GM21360 (cell line): ENCODE data around the gene DNAJC5.
"Not testable (repeated sequence)": the region's sequence is repeated elsewhere in the genome, so short reads cannot be mapped to it uniquely, and the experiment has no call there.

Experiments used
- ATAC-seq: cut with Tn5 transposase; IDR thresholded peaks from one replicate; pipeline ENCODE4 v1.9.1; 2021; ENCODE audit warnings: mild to moderate bottlenecking, moderate library complexity; ENCODE audit not compliant: unreplicated experiment

Gene DNAJC5

DNA sequence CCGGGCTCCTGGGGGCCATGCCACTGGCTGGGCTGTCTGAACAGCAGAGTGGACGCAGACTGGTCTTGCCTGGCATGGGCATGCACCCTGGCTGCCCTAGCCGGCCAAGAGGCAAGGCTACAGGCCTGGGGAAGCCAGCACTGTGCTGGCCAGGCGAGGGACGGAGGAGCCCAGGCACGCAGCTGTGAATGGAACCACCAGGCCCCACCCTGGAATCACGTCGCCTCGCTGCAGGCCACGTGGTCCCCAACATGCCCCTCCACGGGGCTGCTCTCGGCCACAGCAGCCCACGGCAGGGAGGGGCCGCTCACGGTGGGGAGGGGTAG is 57.2 kb downstream of the DNAJC5 start:
- no peak for ATAC-seq

DNA sequence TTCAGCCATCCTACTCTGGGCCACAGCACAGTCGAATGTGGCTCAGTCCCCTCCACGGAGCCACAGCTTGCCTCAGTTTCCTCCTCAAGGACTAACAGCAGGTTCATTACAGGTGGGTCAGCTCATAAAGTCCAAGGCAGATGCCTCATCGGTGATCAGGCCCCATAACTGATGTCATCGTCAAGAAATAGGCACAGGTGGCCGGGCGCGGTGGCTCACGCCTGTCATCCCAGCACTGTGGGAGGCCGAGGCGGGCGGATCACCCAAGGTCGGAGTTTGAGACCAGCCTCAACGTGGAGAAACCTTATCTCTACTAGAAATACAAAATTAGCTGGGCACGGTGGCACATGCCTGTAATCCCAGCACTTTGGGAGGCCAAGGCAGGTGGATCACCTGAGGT is 57.8 kb downstream of the DNAJC5 start:
- ATAC-seq = no peak

DNA sequence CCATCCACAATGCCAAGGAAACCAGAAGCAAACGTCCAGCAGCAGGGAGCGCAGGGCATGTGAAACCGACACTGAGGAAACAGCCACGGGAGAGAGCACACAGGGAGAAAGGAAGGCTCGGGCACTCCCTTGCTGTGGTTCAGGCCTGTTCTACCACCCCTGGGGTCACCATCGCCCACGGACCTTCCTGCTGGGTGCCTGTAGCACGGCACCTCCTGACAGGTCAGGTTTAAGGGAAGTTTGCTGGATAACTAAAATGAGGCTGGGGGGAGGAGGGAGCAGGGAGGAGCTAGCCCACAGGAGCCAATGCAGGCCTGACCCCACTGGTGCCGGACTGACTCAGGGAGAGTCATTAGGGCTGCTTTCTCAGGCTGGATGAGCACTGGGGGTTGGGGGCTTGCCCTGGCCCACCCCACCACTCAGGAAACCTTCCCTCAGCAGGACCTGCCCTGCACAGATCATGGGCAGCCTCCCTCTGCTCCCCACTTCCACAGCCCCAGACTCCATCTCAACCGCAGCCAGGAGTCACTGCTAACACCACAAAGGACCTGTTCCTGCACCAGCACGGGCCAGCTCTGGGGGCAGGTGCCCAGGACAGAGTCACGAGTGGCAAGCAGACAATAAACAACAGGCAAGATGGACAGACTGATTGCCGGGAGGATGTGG is 59.0 kb downstream of the DNAJC5 start:
- ATAC-seq = no peak

DNA sequence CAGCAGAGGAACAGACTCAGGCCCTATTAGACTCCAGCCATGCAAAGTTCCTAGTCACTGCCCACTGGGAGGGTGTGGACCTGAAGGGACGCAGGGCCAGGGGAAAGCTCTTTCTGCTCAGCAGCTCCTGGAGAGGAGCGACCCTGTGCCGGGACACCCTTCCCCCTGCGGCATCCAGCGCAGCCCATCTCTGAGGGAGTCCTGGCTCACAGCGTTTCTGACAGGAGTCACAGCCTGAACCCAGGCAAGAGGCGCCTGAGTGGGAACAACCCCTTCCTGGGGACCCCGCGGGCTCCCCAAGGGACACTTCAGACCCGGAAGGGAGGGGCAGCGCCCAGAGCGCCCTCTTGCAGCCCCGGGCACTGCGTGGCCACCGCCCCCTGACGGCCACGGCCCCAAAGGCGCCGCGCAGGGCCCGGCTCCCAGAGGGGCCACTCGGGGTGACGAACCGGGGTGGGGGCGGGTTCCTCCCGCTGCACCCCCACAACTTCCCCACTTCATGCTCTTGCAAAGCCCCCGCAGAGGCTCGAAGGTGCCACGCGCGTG is 60.4 kb downstream of the DNAJC5 start:
- ATAC-seq = peak; percentile 20

DNA sequence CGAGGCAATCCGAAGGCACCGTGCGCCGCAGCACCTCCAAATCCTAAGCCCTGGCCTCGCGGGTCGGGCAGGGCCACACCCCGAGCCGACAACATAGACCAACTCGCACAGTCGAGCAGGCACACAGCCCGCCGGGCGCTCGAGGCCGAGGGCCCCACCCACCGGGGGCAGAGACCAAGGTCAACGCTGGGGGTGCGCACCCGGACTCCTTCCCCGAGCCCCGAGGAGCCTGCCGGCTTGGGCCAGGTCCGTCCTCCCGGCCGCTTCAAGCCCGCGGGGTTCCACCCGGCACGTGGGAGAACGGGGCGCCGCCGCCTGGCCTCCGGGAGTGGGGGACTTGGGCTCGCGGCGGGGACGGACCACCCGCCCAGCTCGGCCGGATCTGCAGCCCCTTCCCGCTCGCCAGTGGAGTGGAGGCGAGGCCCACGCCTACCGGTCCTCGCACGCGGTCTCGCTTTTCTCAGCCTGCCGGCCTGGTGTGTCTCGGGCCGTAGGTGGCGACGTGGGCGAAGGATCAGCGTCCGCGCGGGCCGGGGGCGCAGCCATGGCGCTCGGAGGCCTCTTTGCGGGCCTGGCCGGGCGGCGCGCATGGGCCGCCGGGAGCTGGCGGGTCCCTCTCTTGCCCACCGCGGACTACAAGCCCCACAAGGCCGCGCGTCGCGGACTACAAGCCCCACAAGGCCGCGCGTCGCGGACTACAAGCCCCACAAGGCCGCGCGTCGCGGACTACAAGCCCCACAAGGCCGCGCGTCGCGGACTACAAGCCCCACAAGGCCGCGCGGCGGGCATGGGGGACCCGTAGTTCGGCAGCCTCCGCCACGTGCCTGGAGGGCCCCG is 61.1 kb downstream of the DNAJC5 start, which contains the start of gene UCKL1:
Gene UCKL1, minus strand, starts transcription at position 590 of the 837 bp plus-strand sequence. Its CDS starts 44 bp downstream, at position 546.
- ATAC-seq = peak; percentile 56

DNA sequence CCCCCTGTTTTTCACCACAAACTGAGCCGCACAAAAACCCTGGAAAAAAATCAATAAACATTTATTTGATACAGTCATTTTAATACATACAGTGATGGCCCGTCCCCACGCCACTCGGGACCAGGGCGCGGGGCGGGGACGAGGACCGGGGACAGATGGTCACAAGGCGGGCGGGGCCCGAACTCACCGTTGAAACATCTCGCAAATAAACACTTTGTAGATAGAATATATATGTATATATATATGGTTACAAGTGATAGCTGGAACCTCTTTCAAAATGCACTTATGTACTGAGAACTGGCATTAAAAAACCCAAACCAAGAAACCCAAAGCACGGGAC is 61.7 kb downstream of the DNAJC5 start:
- peak; percentile 1 for ATAC-seq

DNA sequence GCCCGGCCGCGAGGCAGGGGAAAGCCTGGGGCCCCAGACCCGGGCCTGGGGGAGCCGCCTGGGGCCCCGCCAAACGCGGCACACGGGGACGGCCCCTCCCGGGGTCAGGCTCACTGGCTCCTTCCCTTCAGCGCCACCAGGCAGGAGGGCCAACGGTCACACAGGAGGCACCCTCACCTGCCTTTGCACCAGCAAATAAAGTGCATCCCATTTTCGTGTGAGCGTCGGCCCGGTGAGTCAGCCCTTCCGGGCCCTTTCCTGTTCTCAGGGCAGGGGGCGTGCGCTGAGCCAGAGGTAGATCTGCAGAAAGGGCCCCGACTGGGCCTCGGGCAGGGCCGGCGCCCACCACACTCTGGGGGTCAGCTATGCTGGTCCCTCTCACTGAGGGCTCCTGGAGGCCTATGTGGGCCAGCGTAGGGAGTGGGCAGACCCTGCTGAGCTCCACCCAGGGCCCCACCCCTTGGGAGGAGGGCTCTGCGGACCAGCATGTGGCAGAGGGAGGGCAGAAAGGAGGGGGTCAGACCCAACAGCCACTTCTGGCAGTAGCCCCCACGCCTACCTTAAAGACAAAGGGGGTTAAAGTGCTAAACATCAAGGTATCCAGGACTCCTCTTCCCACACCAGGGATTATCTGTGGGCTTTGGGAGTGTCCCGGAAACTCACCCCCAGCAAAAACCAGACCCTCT is 62.2 kb downstream of the DNAJC5 start:
- ATAC-seq = no peak

DNA sequence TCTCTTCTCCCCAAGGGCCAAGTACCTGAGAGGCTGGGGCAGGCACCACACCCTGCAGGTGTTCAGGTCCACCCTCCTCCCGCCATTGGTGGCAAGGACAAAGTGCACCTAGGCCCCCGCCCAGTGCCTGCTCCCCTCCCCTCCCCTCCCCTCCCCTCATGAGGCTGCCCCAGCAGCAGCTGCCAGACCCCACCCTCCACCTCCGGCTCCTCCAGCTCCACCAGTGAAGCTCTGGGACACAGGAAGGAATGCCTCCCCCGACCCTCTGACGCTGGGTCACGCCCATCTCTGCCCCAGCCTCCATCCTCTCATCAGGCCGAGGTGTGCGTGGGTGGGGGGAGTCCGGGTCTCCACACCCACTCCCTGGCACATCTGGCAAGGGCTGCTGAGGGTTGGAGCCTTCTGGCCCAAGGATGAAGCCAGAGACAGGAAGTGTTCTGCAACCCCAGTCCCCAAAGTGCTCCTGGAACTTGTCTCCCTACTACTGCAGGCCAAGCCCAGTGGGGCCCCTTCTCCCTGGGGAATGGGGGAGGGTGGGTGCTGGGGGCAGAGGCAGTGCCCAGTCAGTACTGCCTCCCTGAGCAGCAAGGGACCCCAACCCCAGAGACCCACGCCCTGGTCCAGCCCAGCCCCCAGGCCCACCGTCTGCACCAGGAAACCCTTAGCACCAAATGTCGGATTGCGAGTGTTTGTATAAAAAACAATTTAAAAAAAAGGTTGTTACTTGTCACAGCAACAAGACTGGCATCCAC is 62.9 kb downstream of the DNAJC5 start:
- ATAC-seq = no peak

DNA sequence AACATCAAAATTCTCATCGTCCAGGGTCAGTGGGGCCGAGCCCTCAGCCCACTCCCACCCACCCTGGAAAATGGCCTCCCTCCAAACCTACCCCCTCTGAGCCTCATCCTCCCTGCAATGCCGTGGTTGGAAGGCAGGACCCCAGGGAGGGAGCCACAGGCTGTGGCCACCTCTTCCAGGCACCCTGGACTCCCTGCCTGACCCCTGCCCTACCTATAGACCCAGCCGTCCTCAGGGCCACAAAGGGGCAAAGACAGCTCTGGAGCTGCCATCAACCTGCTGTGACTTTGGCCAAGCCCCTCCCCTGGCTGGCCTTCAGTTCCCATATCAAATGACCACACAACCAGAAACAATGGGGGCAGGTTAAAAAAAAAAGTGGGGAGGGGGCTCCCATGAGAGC is 63.5 kb downstream of the DNAJC5 start:
- no peak for ATAC-seq

DNA sequence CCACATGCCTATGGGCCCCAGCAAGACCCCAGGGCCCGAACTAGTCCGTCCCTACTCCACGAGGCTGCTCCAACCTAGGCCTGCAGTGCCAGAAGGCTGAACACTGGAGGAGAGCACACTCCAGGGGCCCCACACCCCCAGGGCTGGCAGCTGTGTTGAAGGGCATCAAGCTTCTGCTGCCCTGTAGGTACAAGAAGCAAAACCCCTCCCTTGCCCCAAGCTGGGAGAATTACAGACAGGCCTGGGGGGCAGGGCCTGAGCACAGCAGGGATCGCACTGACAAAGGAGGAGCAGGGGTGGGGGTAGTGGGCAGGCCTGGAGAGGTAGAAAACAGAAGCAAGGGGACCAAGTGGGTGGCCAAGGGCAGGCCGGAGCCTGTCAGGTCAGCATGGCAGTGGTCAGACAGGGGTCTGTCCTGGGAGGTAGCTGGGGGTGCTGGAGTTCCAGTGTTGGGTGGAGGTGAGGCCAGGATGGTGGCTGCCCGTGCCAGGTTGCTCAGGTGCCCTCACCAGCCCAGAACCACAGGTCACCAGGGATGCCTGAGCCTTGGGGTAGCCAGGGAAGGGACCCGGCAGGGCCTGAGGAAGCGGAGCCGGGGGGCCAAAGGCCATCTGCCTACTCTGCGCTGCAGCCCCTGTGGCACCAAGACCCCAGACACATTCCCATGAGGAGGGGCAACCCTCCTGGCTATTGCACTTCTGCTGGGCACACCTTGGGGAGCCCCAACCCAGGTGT is 64.2 kb downstream of the DNAJC5 start:
- ATAC-seq = no peak

DNA sequence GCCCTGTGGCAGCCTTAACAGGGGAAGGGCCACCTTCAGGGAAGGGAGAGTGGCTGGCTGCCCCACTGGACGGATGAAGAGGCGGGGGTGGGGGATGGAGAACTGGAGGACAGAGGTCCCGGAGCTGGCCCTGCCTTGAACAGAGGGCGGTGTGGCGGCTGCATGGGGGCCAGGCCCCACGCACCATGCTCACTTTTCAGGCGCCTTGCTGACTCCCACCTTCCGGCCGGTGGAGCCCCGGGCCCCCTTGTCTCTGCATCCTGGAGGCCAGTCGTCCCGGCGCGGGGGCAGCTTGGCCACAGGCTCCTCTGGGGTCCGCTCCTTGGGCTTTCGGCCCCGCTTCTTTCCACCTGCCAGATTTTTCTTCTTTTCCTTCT is 64.8 kb downstream of the DNAJC5 start:
- no peak for ATAC-seq

DNA sequence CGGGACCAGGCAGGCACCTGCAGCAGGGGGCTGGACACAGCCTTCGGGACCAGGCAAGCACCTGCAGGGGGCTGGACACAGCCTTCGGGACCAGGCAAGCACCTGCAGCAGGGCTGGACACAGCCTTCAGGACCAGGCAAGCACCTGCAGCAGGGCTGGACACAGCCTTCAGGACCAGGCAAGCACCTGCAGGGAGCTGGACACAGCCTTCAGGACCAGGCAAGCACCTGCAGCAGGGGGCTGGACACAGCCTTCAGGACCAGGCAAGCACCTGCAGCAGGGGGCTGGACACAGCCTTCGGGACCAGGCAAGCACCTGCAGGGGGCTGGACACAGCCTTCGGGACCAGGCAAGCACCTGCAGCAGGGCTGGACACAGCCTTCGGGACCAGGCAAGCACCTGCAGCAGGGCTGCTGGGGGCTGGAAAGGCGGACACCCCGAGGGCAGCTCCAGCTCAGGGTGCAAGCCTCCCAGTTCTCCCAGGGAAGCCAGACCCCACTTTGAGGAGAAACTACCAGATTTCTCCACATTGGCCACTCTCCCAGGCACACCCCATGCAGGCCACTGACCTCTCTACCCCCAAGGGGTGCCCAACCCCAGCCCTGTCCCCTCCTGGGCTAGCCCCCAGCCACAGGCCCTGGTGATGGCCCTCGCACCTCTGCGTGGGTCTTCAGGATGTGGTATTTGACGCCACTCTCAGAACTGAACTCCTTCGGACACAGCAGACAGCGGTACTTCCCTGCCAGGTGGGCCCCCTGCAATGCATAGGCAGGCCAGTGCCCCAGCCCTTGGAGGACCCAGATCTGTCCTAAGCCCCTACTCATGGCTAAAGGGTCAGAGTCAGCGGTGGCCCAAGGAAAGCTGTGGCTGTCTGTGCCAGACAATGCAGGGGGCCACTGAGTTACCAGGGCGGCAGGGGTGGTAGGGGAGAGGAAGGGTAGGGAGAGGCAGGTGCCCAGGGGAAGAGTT is 66.0 kb downstream of the DNAJC5 start:
- ATAC-seq = not testable (repeated sequence)

DNA sequence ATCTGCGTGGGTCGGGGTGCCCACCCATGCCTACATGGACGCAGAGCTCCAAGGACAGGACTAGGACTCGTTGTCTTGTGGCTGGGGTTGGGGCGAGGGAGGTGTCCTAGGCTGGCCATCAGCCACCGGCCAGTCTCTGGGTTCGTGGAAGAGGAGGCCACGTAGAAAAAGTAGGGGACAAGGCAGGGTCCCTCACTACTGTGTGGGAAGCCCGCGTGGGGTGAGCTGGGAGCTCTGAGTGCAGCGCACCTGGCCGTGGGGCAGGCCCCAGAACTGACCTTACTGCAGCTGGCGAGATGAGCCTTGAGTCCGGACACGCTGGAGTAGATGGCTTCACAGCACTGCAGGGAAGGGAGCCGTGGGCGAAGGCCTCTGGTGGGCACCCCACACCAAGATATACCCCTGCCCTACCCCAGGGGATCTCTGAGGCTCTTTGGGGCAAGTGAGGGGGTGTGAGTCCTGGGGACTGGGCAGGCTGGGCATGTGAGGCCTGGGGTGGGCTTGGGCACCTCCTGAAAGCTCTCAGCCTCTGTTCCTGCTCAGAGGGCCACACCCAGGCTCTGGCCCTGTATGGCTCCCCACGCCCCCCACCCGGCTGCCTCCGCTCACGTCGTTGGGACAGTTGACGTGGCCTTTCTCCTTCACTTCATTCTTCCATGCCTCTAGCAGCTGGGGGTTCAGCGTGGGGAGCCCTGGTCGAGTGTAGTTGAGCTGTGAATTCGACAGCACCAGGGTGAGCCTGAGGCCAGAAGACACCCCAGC is 66.9 kb downstream of the DNAJC5 start:
- ATAC-seq = no peak

DNA sequence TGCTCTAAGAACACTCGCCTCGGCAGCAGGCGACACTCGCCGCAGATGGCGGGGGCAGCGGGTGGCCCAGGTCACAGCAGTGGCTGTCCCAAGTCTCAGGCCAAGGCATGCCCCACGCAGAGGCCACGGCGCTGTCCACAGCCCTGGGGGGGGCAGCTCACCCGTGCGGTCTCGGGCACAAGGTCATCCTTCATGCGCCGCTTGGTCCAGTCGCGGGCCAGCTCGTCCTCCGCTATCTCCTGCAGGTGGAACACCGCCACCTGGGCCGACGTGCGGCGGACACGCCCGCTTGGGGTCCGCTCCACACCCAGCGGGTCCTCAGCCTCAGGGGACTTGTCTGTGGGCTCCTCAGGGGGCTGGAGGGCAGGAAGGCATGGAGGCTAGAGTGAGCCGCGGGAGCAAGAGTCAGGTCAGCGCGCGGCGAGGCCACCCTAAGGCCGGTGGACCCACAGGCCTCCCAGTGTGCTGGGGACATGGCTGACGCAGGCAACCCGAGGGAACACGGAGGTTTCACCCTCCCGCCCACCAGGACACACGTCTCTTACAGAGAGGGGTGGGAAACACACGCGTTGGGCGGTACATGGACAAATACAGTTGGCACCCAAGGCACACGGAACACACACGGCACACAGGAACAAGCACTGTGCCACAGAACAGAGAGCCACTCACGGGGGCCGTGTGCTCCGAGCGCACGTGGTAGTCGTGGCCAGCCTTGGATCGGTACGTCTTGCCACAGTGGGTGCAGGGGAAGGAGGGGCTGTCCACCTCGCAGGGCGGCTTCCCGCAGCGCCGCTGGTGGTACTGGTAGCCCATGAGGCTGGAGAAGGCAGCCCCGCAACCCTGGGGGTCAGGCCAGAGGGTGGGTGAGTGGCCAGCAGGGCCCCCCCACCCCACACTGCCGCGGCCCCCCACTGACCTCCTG is 67.8 kb downstream of the DNAJC5 start:
- ATAC-seq = no peak

DNA sequence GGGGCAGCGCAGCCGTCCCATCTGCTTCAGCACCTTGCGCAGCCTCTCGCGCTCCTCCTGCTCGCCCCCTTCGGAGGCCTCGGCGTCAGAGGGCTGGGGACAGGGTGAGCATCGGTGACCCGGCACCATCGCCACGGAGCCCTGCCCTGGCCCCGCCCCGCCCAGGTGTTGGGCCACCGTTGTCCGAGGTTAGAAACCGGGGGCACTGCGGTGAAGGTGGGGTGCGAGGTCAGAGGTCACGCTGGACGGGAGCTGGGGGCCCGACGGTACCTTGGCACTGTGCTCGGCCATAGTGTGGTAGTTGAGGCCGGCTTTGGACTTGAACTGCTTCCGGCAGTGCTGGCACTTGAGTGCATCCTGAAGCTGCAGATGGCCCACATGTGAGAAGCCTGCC is 68.4 kb downstream of the DNAJC5 start:
- no peak for ATAC-seq

DNA sequence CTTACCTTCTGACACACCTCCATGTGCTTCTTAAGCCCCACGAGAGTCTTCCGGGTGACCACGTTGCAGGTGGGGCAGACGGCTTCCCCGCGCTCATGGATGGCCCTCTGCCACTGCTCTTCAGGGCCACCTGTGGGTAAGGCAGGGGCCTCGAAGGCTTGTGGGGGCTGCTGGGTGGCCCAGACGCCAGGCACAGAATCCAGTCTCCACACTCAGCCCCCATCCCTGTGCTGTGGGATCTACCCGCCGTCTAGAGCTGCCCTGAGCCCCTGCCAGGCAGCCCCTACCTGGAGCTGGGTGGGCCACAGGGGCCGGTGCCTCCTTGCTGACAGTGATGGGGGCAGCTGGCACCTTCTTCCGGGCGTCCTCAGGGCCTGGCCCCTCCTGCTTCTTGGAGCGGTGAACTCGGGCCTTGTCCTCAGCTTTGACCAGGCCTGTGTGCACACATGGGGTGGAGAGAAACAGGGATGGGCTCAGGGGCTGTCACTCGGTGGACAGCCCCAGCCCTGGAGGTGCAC is 68.9 kb downstream of the DNAJC5 start:
- ATAC-seq = no peak

DNA sequence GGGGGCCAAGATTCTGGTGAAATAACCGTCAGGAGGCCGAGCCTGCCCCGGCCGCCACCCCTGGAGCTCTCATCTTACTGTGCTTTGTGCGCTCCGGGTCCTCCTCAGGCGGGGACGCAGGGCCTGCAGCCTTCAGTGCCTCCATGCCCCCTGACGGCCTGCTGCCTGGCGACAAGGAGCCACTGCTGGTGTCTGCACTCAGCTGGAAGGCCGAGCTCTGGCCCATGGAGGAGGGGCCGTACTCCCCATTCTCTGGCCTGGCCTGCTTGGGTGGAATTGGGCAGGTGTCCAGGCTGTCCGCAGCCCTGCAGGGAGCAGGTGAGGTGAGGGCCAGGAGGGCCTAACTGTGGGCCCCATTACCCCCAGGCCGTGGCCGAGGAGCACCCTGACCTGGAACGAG is 69.5 kb downstream of the DNAJC5 start:
- no peak for ATAC-seq
